Astrocyte of the spinal cord (primary cell): ENCODE results near the gene SETD6.

Experiments used
- DNase-seq: peaks from one replicate; pipeline ENCODE4 v3.0.0; 2011; ENCODE audit warnings: low read depth, low spot score
- H3K4me3 ChIP-seq: 2 replicates; pipeline ENCODE4 v1.5.1; 2011; ENCODE audit warnings: low read depth, mild to moderate bottlenecking, low read length, moderate library complexity
- CTCF ChIP-seq: IDR thresholded peaks from 2 replicates; pipeline ENCODE4 v1.5.1; 2012; ENCODE audit warnings: low read depth, mild to moderate bottlenecking, low read length, inconsistent platforms
- in situ Hi-C: cut with HindIII; loops from 2 replicates; pipeline ENCODE4 v1.10.0; 2017; ENCODE audit warnings: low sequenced_read_pairs

Gene SETD6

GRCh38 chr16:58519707-58520106, 4.4 kb downstream of the SETD6 start:
- TF ChIP-seq CTCF = no peak
- in situ Hi-C loops = no loop called here
- no peak overlapping the region for H3K4me3 ChIP-seq
- DNase-seq = no peak

- no peak for TF ChIP-seq CTCF
- in situ Hi-C loops = no loop called here
These were observed 14.9 kb downstream of the SETD6 start for GRCh38 chr16:58530179-58530578.

GRCh38 chr16:58532414-58532813, 17.1 kb downstream of the SETD6 start:
- no peak overlapping the region for H3K4me3 ChIP-seq
- DNase-seq = no peak
- in situ Hi-C loops = no loop called here
- TF ChIP-seq CTCF = no peak

More at GRCh38 chr16:58530179-58530578, 14.9 kb downstream of the SETD6 start:
- DNase-seq = no peak
- no peak overlapping the region for H3K4me3 ChIP-seq

GRCh38 chr16:58533751-58534470, 18.6 kb downstream of the SETD6 start:
- no peak for TF ChIP-seq CTCF
- no peak overlapping the region for H3K4me3 ChIP-seq
- in situ Hi-C loops = no loop called here
- no peak for DNase-seq

GRCh38 chr16:58535100-58535499, 19.8 kb downstream of the SETD6 start:
- no peak for DNase-seq
- TF ChIP-seq CTCF = no peak
- no peak overlapping the region for H3K4me3 ChIP-seq
- in situ Hi-C loops = no loop called here

- in situ Hi-C loops = no loop called here
- no peak for TF ChIP-seq CTCF
- no peak overlapping the region for H3K4me3 ChIP-seq
- no peak for DNase-seq
These were observed 21.0 kb downstream of the SETD6 start for GRCh38 chr16:58536278-58536677.
